GM18951 (cell line): ENCODE results near the gene TRAK2.

Experiments
- POLR2A ChIP-seq: IDR thresholded peaks from 4 replicates; pipeline ENCODE4 v1.6.1; 2011; ENCODE audit warnings: mild to moderate bottlenecking; ENCODE audit not compliant: insufficient read length, insufficient read depth; ENCODE audit errors: extremely low read depth
- in situ Hi-C: fragments of 300-500 bp; cut with MboI; formaldehyde crosslinking; loops from one replicate; pipeline ENCODE4 v1.12.0; 2022; ENCODE audit warnings: low sequenced_read_pairs, mixed read lengths, inconsistent platforms; ENCODE audit not compliant: unreplicated experiment

Gene TRAK2

DNA sequence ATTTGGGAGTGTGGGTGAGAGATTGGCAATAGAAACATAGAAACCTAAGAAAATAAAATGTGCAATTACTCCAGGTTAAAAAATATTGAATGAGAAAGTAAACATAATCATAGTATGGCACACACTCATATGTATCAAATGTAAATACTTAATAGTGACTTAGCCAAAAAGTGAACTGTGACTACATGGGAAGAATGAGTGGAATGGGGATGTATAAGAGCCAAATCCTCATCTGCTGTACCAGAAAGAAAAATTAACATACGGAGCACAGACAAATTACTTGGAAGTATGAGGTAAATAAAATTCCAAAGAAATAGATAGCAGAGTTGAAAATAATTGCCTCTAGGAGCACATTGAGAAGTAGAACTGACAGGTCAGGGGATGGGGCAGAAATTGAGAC, 98.1 kb downstream of the TRAK2 start:
- no peak for TF ChIP-seq POLR2A

DNA sequence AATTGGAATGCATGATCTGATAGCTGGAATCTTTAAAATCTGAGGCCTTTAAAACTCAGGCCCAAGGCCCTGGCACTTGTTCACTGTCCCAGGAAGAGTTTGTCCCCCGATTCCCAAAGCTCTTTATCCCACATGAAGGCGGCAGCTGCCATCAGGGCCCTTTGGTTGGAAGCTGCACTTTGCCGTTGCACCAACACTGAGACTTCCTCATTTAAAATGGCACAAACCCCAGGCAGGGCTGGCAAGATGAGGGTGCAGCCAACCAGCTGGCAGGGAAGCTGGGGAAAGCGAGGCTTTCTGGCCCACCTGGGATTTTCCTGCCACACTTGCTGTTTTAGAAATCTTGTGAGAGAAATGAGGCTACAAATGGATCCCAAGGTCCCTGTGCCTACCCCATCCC, 100.4 kb downstream of the TRAK2 start:
- in situ Hi-C loops = loop anchor here (25.0 kb wide), 1 partner anchor 439 kb away; no protein-coding TSS in a partner anchor
- TF ChIP-seq POLR2A = no peak

More for the DNA sequence above, 98.1 kb downstream of the TRAK2 start:
- in situ Hi-C loops = loop anchor here (25.0 kb wide), 1 partner anchor 441 kb away; no protein-coding TSS in a partner anchor

DNA sequence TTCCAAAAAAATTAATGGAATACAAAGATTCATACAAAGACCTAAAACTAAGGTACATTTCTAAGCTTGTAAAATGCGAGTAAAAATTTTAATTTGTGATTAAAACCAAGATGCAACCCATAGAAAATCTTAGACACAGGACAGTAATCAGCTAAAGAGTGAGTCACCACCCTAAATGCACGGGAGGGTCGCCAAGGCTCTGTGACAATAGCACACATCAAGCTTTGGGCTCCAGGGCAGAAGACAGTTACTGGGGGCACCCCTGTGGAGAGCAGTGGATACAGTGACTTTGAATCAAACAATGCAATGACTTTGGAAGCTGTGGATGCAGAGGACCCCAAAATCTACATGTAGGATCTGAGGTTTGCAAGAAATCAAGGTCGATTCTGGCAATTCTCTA, 101.7 kb downstream of the TRAK2 start:
- in situ Hi-C loops = no loop called here
- no peak for TF ChIP-seq POLR2A

DNA sequence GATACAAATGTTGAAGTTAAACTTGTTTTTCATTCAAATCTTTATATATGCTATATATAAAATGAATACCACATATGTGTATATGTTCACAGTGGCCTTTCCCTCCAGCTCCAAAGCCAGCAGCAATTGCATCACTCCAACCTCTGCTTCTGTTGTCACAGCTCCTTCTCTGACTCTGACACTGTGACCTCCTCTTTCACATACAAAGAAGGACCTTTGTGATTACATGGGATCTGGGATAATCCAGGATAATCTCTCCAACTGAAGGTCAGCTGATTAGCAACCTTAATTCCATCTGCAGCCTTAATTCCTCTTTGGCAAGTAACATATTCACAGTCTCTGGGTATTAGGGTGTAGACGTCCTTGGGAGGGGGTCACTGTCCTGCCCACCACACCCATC, 102.5 kb downstream of the TRAK2 start:
- in situ Hi-C loops = no loop called here
- TF ChIP-seq POLR2A = no peak

DNA sequence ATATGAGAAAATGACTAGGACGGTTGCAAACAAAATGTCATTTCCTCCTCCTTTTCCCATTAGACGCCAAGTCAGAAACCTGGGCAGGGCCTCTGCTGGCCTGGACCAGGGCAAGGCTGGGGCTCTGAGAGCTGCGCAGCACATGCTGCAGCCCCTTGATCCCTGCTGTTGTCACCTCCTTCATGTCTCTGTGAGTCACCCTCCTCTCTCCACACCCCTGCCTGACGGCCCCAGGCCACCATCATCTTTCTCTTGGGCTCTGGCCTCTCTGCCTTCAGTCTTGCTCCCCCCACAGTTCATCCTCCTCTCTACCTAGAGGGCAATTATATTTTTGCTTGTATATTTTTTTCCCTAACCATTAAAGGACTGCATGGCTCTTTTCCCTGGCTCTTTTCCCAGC, 104.1 kb downstream of the TRAK2 start:
- TF ChIP-seq POLR2A = no peak
- in situ Hi-C loops = no loop called here

DNA sequence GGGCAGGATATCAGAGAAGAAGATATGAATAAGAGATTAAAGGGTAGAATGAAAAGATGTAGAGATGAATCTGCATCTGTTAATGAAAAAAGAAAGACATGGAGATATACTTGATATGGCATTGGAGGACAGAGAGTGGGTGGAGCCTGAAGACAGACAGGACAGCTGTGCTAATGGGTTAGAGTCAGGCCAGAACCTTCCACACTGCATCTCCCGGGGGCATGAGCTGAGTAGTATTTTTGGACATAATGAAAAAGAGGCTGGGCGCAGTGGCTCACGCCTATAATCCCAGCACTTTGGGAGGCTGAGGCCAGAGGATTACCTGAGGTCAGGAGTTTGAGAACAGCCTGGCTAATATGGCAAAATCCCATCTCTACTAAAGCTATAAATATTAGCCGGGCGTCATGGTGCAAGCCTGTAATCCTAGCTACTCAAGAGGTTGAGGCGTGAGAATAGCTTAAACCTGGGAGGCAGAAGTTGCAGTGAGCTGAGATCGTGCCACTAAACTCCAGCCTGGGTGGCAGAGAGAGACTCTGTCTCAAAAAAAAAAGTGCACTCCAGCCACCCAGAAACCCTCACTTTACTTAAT, 105.5 kb downstream of the TRAK2 start:
- TF ChIP-seq POLR2A = no peak
- in situ Hi-C loops = no loop called here

DNA sequence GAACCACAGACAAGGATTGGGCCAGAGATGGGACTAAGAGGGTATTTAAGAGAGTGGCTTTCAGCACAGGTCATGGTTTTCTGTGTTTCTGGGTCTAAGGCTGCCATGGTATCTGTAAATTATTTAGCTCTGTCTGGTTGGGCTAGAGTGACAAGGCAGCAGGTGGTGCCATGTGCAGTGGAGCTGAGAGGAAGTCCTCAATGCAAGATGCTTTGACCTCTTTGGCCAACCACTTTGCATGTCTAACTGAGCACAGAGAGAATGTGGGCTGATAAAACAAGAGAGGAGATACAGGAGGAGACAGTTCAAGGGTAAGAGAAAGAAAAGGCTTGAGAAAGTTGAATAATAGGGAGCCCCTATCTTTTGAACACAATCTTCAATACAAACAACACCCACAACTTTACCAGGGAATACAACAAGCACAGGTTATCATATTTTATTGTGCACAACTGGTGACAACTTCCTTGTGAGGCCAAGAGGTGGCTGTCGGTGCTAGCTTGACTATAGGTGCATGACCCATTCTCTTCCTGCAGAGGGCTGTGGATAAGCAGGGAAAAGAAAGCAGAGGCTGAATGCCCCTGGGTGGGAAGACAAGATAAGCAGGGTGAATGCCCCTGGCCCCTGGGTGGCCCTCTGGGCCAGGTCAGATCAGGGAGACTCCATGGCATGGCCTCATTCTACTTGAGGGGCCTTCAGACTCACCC, 106.4 kb downstream of the TRAK2 start:
- in situ Hi-C loops = no loop called here
- no peak for TF ChIP-seq POLR2A

DNA sequence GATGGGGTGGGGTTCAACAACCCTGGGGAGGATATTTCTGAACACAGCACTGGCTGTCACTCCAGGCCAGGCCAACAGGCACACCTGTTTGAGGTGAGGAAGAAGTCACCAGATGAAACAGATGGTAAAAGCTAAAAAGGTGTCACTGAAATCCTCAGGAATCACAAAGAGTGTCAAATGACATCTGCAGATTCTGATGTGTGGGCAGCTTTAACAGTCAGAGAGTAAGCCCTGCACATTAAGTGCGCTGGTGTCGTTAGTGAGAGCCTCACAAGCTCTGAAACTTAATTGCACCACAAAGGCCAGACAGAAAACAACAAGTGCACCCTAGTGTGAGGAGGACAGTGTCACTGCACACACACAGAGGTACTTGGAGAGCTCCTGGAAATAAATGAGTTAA, 107.7 kb downstream of the TRAK2 start:
- no peak for TF ChIP-seq POLR2A
- in situ Hi-C loops = no loop called here

DNA sequence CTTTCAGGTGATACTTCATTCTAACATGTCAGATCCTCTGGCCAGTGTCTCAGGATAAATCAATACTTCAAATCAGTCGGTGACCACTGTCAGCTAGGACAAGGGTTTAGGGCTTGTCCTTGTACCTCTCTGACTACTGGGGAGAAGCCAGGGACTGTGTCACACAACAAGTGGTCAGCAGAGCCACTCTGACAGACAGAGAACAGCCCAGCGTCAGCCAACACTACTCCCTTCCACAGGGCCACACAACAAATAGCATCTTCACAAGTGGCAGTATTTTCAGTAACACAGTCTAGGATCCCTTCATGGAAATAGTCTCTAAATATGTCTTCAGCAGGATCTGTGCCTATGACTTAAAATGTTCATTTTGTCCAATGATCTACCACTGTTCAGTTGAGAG, 108.3 kb downstream of the TRAK2 start:
- TF ChIP-seq POLR2A = no peak
- in situ Hi-C loops = no loop called here

DNA sequence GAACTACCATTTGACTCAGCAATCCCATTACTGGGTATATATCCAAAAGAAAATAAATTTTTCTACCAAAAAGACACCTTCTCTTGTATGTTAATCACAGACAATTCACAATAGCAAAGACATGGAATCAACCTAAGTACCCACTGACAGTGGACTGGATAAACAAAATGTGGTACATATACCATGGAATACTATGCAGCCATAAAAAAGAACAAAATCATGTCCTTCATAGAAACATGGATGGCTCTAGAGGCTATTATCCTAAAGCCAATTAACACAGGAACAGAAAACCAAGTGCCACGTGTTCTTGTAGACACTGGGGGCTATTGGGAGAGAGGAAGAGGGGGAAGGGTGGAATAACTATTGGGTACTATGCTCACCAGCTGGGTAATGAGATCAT, 121.8 kb downstream of the TRAK2 start:
- no peak for TF ChIP-seq POLR2A
- in situ Hi-C loops = no loop called here

DNA sequence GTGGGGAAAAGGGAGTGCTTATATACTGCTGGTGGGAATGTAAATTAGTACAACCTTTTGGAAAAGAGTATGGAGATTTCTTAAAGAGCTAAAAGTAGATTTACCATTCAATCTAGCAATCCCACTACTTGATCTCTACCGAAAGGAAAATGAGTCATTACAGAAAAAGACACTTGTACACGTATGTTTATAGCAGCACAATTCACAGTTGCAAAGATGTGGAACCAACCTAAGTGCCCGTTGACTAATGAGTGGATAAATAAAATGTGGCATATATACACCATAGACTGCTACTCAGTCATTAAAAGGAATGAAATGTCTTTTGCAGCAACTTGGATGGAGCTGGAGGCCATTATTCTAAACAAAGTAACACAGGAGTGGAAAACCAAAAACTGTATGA, 123.6 kb downstream of the TRAK2 start:
- in situ Hi-C loops = no loop called here
- TF ChIP-seq POLR2A = no peak
